ENCODE results near the gene AP1G2. TPM values are rescaled to one million over a fixed set of nuclear protein-coding genes. Genes with fewer than 3 reads are reported as not detected.
A peak's percentile ranks its signal among the peaks of the same experiment; 100 is the strongest.
"Not testable (repeated sequence)": the region's sequence is repeated elsewhere in the genome, so short reads cannot be mapped to it uniquely, and the experiment has no call there.

The AP1G2 gene
- total RNA-seq, 1 experiment from 2014 or later = 37.0 TPM

GRCh38 chr14:23601424-23601823 is 33.8 kb upstream of the AP1G2 start:
- in situ Hi-C loops (cut with HindIII; ENCODE audit: low sequenced_read_pairs) = no loop called here
- no peak for DNase-seq (ENCODE audit: low spot score)

DNA sequence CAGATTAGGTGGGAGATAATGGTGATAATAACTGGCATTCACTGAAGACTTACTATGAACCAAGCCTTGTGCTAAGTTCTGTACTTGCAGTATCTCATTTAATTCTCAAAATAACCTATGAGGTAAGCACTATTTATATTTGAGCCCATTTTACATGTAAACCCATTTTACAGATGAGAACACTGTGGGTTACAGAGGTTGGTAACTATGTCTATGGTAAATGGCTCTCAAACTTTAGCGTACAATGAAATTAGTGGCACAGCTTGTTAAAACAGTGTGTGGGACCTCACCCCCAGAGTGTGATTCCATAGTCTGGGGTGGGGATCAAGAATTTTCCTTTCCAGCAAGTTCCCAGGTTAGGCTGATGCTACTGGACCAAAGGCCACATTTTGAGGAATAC is 33.2 kb upstream of the AP1G2 start:
- no peak for DNase-seq (ENCODE audit: low spot score)
- in situ Hi-C loops (cut with HindIII; ENCODE audit: low sequenced_read_pairs) = no loop called here

DNA sequence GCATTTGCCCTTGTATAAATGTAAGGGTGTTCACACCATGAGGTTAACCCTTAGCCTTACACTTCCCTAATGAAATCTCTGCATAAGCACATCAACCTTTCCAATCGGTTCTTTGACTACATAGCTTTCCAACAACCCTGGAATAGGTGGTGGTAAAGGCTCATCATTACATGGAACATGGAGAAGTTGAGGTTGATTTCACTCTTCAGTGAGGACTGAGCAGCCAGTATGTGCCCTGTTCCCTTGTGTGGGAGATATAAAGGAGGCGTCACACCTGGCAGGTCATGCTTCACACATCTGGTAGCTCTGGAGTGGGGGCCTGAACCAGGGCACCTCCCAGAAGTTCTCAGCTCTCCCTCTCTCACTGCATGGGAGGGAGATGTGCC is 32.7 kb upstream of the AP1G2 start:
- in situ Hi-C loops (cut with HindIII; ENCODE audit: low sequenced_read_pairs) = no loop called here
- DNase-seq (ENCODE audit: low spot score) = no peak

DNA sequence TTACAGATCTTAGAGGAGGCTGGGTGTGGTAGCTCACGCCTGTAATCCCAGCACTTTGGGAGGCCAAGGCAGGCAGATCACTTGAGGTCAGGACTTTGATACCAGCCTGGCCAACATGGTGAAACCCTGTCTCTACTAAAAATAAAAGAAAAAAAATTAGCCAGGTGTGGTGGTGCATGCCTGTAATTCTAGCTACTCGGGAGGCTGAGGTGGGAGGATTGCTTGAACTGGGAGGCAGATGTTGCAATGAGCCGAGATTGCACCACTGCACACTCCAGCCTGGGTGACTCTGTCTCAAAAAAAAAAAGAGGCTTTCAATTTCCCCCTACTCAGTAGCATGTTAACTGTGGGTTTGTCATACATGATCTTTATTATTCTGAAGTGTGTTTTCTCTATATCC is 26.6 kb upstream of the AP1G2 start:
- DNase-seq (ENCODE audit: low spot score); in situ Hi-C loops (cut with HindIII; ENCODE audit: low sequenced_read_pairs): not testable (repeated sequence)

DNA sequence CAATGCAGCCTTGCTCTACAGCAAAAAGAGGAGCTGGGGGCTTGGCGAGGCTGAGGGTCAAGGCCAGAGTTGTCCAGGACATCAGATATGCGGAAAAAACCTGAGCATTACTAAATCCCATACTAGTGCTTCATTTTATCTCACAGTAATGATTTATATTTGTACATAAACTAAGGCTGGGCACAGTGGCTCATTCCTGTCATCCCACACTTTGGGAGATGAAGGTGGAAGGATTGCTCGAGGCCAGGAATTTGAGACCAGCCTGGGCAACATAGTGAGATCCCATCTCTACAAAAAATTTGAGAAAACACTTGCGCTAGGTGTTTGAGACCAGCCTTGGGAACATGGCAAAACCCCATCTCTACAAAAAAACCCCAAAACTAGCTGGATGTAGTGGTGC is 22.6 kb upstream of the AP1G2 start:
- DNase-seq (ENCODE audit: low spot score) = no peak
- in situ Hi-C loops (cut with HindIII; ENCODE audit: low sequenced_read_pairs) = no loop called here

GRCh38 chr14:23589606-23590005 is 22.0 kb upstream of the AP1G2 start:
- DNase-seq (ENCODE audit: low spot score) = no peak
- in situ Hi-C loops (cut with HindIII; ENCODE audit: low sequenced_read_pairs) = no loop called here

- peak; percentile 80 for DNase-seq (ENCODE audit: low spot score)
These were observed 21.4 kb upstream of the AP1G2 start for GRCh38 chr14:23588884-23589598.

DNA sequence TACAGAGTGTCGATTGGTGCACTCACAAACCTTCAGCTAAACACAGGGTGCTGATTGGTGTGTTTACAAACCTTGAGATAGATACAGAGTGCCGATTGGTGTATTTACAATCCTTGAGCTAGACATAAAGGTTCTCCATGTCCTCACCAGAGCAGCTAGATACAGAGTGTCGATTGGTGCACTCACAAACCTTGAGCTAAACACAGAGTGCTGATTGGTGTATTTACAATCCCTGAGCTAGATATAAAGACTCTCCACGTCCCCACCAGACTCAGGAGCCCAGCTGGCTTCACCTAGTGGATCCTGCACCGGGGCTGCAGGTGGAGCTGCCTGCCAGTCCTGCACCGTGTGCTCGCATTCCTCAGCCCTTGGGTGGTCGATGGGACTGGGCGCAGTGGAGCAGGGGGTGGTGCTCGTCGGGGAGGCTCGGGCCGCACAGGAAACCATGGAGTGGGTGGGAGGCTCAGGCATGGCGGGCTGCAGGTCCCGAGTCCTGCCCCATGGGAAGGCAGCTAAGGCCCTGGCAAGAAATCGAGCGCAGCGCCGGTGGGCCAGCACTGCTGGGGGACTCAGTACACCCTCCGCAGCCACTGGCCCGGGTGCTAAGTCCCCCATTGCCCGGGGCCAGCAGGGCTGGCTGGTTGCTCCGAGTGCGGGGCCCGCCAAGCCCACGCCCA is 17.1 kb upstream of the AP1G2 start:
- DNase-seq (ENCODE audit: low spot score); in situ Hi-C loops (cut with HindIII; ENCODE audit: low sequenced_read_pairs): not testable (repeated sequence)

More at GRCh38 chr14:23588884-23589598, 21.4 kb upstream of the AP1G2 start:
- in situ Hi-C loops (cut with HindIII; ENCODE audit: low sequenced_read_pairs) = no loop called here

DNA sequence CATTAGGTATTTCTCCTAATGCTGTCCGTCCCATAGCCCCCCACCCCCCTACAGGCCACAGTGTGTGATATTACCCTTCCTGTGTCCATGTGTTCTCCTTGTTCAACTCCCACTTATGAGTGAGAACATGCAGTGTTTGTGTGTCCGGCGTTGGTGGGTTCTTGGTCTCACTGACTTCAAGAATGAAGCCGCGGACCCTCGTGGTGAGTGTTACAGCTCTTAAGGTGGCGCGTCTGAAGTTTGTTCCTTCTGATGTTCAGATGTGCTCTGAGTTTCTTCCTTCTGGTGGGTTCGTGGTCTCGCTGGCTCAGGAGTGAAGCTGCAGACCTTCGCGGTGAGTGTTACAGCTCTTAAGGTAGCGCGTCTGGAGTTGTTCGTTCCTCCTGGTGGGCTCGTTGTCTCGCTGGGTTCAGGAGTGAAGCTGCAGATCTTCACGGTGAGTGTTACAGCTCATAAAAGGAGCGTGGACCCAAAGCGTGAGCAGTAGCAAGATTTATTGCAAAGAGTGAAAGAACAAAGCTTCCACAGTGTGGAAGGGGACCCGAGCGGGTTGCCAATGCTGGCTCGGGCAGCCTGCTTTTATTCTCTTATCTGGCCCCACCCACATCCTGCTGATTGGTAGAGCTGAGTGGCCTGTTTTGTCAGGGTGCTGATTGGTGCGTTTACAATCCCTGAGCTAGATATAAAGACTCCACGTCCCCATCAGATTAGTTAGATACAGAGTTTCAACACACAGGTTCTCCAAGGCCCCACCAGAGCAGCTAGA is 16.4 kb upstream of the AP1G2 start:
- DNase-seq (ENCODE audit: low spot score); in situ Hi-C loops (cut with HindIII; ENCODE audit: low sequenced_read_pairs): not testable (repeated sequence)

- DNase-seq (ENCODE audit: low spot score) = peak; percentile 78
- in situ Hi-C loops (cut with HindIII; ENCODE audit: low sequenced_read_pairs) = no loop called here
These were observed 15.5 kb upstream of the AP1G2 start for GRCh38 chr14:23582906-23583760.

GRCh38 chr14:23580948-23581281 is 13.3 kb upstream of the AP1G2 start:
- in situ Hi-C loops (cut with HindIII; ENCODE audit: low sequenced_read_pairs) = no loop called here
- DNase-seq (ENCODE audit: low spot score) = no peak

DNA sequence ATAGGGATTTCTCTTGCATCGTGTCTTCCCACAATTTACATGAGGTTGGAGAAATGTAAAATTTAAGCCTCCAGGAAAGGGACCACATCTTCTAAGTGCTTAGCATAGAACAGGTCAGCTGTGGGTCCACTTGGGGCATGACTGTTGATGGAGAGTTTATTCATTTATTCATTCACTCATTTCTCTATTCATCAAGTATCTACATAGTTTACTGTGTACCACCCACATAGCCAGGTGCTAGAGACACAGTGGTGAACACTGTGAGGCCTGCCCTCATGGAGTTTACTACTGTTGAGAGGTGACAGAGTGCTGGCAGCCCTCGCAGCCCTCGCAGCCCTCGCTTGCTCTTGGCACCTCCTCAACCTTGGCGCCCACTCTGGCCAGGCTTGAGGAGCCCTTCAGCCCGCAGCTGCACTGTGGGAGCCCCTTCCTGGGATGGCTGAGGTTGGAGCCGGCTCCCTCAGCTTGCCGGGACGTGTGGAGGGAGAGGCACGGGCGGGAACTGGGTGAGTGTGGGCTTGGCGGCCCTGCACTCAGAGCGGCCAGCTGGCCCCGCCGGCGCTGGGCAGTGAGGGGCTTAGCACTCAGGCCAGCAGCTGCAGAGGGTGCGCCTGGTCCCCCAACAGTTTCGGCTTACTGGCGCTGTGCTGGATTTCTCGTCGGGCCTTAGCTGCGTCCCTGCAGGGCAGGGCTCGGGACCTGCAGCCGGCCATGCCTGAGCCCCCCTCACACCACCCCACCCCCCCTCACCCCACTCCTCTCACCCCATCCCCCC is 12.7 kb upstream of the AP1G2 start:
- no peak for DNase-seq (ENCODE audit: low spot score)
- in situ Hi-C loops (cut with HindIII; ENCODE audit: low sequenced_read_pairs) = no loop called here

- DNase-seq (ENCODE audit: low spot score) = no peak
- in situ Hi-C loops (cut with HindIII; ENCODE audit: low sequenced_read_pairs) = no loop called here
These were observed 12.1 kb upstream of the AP1G2 start for GRCh38 chr14:23579739-23580138.

DNA sequence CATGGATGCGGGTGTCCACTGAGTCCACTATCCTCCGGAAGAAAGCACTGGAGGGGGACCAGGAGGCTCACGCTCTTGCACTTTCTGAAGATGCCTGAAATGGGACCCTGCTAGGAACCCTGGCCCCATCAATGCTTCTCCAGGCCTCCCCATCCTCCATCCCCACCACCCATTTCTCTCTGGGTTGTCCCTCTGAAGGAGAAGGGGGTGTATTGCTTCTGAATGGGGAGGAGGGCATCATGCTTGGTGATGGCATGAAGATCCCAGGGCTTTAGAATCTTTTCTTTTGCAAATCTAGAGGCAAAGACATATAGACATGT is 11.7 kb upstream of the AP1G2 start:
- no peak for DNase-seq (ENCODE audit: low spot score)
- in situ Hi-C loops (cut with HindIII; ENCODE audit: low sequenced_read_pairs) = no loop called here

DNA sequence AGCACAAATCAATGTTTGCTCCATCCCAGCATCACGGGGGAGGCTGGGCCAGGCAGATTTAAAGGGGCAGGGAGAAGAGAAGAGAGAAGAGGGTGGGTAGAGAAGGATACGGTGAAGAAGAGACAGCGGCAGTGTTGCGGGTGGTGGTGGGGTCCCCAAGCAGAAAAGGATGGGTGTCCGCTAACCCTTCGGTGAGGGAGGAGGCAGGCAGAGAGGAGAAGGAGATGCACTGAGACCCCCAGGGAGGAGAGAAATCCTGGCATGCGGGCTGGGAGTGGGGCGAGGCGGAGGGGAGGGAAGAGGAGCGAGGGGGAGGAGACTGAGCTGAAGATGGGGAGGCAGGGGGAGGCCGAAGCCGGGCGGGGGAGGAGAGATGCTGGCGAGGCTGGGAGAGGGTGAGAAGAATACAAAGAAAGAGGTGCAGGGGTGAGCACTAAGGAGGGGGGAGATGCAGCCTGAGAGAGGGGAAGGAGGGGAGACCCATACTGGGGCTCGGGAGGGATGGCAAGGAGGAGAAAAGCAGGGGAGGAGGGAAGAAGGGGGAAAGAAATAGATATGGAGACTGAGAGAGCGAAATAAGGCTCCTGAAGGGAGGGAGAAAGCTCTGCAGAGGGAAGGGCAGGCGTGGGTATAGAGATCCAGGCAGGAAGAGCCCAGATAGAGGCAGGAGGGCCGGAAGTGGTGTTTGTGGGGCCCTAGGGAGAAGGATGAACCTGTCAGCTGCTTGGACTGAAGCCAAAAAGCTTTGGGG is 11.1 kb upstream of the AP1G2 start, which contains the start of gene JPH4:
Gene JPH4, minus strand, starts transcription at position 231 of the 751 bp plus-strand sequence. CDS start 1,337 bp downstream, outside the sequence.
- DNase-seq (ENCODE audit: low spot score) = peak; percentile 94
- in situ Hi-C loops (cut with HindIII; ENCODE audit: low sequenced_read_pairs) = no loop called here

- in situ Hi-C loops (cut with HindIII; ENCODE audit: low sequenced_read_pairs) = no loop called here
- DNase-seq (ENCODE audit: low spot score) = no peak
These were observed 10.3 kb upstream of the AP1G2 start for GRCh38 chr14:23577710-23578392.

- in situ Hi-C loops (cut with HindIII; ENCODE audit: low sequenced_read_pairs) = no loop called here
- peak; percentile 66 for DNase-seq (ENCODE audit: low spot score)
These were observed 9.6 kb upstream of the AP1G2 start for GRCh38 chr14:23577004-23577681.

Data from G401 (cell line).